Stimulated activated CD8-positive, alpha-beta memory T cell treated with anti-CD3 and anti-CD28 coated beads, Interleukin-2, amount 100 ng/mL, for 1 hour (primary cell): ENCODE results near the gene UQCRQ.
"Not testable (repeated sequence)": the region's sequence is repeated elsewhere in the genome, so short reads cannot be mapped to it uniquely, and the experiment has no call there.

Source experiments
- DNase-seq, 2 donors: peaks; one replicate each; pipeline ENCODE4 v3.0.0-alpha.2; 2020; ENCODE audit warnings: low read depth in 2 of 2

Gene UQCRQ

DNA sequence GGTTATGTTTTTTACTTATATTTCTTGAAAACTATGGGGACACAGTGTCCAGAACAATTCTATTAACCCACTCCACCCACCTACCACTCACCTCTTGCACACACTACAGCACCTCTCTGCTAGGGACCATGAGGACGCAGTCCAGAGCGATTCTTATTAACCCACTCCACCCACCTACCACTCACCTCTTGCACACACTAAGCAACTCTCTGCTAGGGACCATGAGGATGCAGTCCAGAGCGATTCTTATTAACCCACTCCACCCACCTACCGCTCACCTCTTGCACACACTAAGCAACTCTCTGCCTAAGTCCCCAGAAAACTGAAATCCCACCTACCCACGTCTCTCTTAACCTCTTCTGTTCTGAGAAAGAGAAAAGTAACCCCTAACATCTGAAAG is 33.8 kb upstream of the UQCRQ start:
- no peak for DNase-seq

DNA sequence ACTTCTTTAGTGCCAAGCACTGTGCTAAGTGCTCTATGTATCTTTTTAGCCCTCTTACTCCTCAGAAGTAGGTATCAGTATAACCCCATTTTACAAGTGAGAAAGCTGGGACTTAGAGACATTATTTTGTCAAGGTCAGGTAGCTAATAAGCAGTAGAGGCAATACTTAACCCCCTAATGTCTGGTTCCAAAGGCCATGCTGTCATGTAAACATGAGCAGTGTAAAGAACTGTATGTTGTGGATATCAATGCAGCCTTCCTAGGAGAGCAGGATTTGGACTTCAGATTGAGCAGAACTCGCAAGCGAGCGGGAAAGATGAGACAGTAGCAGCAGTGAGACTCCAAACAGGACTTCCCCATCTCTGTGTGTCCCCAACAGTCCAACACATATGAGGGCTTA is 32.4 kb upstream of the UQCRQ start:
- DNase-seq: no peak

DNA sequence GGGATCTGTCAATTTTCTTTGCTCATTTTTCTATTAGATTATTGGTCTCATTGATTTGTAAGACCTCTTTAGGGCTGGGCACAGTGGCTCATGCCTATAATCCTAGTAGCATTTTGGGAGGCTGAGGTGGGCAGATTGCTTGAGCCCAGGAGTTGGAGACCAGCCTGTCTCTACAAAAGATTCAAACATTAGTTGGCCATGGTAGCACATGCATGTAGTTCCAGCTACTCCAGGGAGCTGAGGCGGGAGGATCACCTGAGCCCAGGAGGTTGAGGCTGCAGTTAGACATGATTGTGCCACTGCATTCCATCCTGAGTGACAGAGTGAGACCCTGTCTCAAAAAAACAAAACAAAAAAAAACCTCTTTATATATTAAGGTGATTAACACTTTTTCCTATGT is 29.6 kb upstream of the UQCRQ start:
- DNase-seq: no peak

DNA sequence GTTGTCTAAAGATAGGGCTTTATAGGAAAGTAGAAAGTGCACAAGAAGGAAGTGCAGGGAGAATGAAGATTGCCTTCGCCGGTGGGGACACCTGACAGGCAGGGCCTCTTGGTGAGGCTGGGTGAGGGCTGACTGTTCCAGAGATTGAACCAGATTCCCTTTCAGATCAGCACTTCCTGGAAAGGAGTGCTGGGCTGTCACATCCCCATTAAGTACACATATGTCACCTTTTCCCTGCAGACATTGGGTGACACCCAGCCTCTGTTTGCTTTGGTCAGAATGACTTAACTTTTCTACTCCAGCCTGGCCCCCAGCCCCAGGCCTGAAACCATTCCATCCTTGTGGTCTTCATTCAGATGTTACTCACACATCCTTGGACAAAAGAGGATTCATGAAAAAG is 28.6 kb upstream of the UQCRQ start:
- no peak for DNase-seq

DNA sequence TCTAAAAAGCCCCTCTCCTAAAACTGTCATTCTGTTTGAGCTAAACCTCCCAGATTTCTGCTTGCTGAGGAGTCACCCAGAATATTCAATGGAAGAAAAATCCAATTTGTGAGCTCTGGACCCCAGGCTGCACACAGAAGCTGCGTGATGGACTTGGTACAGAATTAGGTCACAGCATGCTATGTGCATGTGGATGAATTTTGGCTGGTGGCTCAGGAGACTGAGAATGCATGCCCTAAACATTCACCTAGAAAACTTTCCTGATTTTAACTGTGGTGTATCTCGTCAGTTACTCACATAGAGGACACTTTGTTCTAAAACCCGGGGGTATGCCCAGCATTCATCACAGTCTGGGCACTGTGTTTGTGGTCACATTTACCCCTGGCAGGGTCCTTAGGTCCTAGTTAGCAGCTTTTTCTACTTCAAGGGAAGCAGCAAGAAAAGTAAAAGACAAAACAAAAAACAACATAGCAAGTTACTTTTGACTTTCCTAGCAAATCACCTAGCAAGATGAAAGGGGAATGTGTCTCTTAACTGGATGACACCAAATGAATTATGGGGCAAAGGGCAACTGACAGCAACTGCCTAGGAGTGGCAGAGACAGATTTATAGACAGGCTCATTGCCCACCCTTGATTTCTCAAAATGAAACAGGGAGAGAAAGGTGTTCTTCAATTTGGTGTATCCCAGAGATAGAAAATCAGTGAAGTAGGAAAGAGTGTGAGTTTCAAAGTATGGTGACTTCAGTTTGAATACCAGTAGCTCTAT is 27.7 kb upstream of the UQCRQ start:
- DNase-seq: no peak

DNA sequence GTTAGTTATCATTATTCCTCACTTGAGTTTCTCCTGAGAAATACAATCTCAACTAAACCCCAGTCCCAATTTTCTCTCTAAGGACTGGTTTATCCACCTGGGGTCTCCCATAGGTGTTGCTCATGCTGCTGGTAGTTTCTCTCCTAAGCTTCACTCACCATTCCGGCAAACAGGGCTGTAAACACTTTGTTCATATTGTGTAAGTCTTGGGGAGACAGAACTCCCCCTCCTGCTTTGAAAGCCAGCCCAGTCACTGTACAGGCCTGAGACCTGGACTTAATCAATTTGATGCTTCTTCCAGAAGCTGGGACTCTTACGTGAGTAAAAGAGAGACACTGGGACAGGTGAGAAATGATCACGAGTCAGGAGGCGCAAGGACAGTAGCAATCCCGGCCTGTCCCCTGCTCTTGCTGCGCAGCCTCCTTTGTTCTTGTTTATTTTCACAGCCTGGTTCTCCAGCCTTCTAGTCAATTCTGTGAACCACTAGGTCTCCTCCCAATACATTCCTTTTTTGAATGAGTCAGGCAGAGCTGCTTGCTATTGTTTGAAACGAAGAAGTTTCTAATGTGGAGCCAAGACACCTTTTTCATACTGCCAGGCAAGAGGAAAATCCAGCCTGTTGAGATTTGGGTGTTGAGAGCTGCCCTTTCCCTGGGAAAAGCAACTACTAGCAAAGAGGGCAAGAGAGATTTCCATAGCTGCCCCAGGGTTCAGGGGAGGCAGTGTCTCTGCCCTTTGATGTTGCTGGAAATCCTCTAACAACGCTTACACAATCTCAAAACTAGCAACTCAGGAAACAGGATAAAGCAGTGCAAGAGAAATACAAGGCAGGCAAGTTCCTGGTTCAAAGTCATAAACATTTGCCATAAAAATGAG is 26.8 kb upstream of the UQCRQ start:
- no peak for DNase-seq

DNA sequence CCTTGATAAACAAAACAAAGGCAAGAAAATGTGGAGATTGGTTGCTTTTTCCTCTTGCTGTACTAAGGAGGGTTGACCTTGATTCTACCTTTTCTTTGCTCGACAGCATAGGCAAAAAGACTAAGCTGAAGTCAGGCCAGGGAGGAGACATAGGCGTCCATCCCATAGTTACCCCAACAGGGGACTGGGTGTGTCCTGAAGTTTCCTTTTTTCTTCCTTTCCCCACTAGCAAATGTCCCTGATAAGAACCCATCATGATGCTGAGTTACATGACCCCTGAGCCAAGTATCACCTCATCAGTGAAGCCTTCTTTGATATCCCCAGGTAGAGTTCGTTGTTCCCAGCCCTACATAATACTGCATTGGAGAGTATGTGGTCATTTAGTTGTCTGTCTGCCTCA is 26.1 kb upstream of the UQCRQ start:
- no peak for DNase-seq

DNA sequence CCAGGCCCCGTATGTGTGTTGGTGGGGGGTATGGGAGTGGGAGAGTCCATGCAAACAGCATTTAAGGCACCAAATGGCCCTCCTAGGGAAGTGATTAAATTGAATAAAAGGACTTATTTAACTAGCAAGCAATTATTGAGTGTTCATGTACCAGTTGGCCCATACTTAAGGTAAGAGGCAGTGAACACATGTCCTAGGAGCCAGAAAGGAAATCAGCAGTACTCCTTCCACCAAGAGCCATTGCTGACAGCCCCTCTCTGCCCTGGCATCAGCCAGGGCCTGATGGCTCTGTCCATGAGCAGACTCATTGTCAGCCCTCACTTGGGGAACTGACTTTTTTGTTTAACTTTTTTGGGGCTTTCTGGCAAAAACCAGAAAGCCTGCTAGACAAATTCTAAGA is 25.5 kb upstream of the UQCRQ start:
- DNase-seq: no peak

DNA sequence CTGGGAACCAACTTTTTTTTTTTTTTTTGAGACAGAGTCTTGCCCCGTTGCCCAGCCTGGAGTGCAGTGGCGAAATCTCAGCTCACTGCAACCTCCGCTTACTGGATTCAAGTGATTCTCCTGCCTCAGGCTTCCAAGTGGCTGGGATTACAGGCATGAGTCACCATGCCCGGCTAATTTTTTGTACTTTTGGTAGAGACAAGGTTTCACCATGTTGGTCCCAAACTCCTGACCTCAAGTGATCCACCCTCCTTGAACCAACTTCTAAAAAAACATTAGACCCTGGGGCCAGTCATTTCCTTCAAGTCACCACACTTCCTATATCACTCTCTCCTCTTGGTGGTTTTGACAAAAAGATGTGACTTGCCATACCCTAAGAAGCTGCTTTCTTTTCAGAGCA is 25.1 kb upstream of the UQCRQ start:
- DNase-seq: no peak

DNA sequence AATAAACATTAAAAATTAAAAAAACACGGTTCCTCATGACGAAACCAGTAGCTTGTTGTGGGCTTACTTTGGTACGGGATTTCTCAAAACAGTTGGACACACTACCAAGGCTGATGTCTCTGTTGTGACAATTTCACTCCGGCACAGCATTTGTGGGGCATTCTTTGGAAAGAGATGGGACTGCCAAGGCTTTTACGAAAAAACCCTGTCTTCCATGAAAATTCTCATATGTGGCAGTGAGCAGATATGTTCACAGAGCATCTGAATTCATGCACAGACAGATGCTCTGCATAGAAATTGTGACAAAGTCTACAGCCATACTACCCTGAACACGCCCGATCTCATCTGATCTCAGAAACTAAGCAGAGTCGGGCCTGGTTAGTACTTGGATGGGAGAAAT is 18.2 kb upstream of the UQCRQ start:
- DNase-seq: no peak

DNA sequence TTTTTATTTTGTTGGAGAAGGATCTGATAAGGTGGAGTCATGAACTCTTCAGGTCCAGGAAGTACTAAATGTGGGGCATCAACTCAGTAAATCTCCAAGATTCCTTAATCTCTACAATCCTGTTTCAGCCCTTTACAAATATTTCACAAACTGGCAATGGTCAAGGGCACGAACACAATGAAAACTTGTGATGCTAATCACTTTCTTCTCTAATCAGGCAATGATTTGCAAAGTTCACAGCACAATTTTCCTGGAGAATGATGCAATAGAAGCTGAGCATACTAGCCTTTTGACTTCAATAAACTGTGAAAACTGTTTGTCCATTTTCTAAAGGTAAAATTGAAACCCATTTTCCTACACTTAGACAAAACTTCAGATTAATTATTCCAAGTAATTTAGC is 17.1 kb upstream of the UQCRQ start:
- no peak for DNase-seq

DNA sequence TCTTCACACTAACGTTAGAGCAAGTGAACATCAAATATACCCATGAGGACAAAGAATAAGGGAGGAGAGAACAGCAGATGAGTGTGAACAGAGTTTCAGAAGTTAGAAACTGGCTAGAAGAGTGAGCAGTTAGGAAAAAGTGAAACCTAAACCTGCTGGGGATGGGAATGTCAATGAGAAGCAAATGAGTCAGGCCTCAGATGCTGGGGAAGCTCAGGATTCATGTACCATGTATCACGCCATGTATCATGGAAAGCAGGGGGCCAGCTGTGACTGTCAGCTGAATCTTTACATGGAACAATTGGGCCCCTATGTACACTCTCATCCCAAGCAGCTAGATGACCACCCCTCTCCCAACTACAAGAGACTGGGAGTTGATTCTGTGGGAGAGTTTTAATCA is 16.4 kb upstream of the UQCRQ start:
- no peak for DNase-seq

DNA sequence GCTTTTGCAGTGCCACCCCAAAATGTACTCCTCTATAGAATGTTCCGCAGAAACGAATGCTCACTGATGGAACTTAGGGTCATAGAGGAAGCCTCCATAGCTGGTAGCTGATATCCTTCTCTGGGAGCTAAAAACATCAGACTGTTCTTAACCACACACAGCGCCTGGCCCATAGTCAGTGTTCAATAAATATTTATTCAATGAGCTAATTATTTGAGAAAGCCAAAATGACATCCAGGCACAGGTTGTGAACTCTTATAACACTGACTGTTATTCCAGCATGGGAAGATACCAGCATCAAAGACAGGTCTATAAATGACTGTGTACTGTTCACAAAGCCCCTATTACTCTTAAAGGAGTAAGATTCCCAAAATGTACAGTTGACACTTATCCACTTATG is 13.1 kb upstream of the UQCRQ start:
- DNase-seq: no peak

DNA sequence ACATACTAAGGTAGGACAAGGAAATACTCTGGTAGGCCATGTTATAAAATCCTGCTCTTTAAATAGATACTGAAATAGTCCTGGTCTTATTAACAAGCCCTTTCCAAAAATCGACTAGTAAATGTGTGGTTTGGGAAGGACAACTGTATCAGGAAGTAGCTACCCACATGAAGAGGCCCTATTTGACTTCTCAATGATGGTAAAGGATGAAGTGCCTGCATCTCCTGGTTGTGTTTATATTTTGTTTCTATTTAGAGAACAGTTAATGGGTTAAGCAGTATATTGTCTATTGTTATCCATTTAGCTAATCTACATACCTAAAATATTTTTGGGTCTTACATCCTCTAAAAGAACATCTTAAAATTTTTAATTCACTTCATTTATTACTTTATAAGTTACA is 12.7 kb upstream of the UQCRQ start:
- no peak for DNase-seq

DNA sequence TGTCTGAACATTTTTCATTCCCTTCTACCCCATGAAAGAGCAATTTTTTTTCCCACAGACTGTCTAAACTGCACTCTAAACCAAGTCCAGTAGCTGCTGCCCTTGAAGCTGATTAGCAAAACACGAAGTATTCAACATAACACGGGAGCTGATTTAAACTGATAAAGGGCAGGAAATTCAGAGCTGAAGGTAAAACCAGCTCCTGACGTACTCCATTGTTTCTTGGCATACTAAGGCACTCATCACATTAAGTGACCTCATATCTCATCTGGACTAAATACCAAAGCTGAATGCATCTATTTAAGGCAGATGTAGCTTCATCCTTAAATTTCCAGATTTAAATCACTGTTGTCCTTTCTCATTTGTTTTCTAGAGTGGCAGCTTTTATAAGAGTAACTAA is 12.1 kb upstream of the UQCRQ start:
- no peak for DNase-seq

DNA sequence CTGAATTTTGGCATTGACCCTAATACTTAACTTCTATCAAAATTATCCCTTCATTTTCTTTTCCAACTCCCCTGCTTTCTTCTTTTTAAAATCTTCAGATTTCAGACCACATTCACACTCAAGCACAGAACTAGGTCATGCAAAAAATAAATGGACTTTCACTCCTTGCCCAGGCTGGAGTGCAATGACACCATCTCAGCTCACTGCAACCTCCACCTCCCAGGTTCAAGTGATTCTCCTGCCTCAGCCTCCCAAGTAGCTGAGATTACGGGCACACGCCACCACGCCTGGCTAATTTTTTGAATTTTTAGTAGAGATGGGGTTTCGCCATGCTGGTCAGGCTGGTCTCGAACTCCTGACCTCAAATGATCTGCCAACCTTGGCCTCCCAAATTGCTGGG is 11.4 kb upstream of the UQCRQ start:
- not testable (repeated sequence) for DNase-seq

DNA sequence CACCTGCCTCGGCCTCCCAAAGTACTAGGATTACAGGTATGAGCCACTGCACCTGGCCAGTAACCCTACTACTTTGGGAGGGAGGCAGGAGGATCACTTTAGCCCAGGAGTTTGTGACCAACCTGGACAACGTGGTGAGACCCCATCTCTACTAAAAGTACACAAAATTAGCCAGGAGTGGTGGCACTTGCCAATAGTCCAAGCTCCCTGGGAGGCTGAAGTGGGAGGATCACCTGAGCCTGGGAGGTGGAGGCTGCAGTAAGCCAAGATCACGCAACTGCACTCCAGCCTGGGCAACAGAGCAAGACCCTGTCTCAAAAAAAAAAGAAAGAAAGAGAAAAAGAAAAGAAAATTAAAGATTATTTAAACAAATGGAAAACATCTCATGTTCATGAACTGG is 10.4 kb upstream of the UQCRQ start:
- DNase-seq: no peak

DNA sequence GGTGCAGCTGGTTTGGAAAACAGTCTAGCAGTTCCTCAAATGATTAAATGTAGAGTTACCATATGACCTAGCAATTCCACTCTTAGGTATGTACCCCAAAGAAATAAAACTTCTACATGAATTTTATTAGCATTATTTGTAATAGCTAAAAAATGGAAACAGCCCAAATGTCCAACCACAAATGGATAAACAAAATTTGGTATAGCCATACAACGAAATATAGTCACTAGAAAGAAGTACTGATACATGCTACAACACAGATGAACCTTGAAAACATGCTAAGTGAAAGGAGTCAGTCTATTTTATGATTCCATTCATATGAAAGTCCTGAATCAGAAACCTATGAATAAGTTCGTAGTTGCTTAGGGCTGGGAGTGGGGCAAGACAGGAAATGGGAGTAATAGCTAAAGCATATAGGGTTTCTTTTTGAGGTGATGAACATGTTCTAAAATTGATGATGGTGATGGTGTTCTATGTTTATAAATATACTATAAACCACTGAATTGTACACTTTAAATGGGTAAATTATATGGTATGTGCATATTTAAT is 6.5 kb upstream of the UQCRQ start:
- DNase-seq: no peak

DNA sequence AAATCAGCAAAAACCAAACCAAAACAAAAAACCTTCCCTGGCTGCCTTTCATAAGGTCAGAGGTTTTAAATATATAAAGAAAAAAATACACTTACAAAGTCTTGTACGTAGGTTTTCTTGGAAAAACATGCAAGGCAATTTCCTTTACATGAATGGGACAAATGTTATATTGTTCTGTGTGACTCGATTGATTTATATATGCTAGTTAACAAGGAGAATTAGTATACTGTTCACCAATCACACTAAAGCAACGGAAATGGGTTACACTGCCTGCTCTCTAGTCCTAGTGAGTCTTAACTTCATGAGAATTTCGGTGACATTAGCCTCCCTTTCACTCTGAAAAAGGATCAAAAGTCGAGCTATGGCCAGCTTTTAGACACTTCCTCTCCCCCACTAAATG is 5.7 kb upstream of the UQCRQ start:
- DNase-seq: no peak

DNA sequence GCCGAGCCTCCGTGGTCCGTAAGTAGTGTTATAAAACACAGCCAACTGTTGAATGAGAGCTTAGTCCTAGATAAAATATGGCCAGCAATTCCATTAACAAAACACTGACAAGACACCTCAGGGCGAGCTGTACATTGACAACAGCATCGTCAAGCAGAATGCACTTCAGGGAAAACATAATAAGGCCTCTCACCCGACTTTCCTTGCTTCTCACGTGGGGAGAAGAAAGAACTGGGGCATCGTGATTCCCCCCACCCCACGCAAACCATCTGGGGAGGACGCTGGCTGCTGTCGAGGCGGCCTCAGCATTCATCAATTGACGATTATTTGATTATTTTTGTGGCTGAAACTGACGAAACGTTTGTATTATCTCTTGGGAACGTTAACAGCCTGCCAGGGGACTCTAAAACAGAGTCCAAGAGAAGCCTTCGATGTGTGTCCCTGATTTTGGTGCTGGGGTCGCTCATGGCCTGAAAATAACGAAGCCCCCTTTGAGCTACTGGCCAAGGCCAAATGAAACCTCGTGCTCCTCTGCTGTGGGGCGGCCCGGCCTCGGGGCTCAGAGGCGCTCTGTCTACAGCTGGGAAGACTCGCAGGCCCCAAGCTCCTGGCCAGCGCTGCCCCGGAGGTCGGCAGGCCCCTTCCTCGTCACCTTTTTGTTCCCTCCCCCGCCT is 637 bp upstream of the UQCRQ start:
- DNase-seq: no peak

DNA sequence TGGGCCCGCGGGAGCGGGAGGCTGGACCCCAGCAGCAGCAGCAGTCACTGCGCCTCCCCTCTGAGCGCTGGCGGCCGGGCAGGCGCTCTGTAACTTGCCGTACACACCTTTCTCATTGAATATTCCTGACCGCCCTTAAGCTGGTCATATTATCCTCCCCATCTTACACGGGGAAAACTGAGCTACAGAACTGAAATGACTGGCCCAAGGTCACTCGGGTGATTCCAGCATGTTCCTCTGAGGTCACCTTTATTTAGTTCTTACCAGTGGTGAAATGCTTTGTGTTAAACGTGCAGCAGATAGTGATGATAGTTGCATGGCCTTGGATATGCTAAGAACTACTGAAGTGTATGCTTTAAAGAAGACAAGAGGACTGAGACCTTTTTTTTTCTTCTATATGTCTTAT is 607 bp downstream of the UQCRQ start:
- no peak for DNase-seq

DNA sequence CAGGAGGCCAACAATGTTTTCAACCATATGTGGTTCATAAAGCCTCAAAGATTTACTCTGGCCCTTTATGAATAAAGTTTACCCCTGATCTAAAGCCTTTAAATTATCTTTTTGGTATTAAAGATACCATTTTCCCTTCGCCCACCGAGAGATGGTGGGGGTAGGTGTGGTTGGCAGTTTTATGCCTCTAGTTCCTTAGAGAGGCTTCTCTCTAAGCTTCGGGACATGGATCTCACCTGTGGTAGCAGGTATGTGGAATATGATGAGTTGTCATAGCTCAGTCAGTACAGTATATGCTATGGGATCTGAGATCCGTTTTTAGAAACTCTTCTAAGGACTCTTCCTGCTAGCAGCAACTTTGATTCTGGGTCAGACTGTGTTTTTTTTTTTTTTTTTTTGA is 2.3 kb downstream of the UQCRQ start:
- no peak for DNase-seq

DNA sequence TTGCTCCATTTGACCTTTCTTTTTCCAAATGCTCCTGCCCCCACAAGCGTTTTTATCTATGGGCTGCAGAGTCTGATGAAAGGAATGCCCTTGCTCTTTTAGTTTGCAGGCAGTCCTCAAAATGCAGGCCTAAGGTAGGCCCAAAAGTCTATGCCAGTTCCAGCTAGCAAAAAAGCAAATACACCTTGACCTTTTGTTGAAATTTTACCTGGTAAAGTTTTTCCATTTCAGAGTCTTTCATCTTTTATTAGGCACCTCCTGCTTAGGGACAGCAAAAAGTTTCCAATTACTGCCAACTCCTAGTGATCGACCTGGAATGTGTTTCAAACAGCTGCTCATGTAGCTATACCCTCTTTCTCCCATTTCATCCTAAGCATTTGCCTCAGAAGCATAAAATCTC is 4.4 kb downstream of the UQCRQ start:
- DNase-seq: no peak
